ENCODE data around the gene DIAPH3. TPM values are rescaled to one million over a fixed set of nuclear protein-coding genes. Genes with fewer than 3 reads are reported as not detected.

The DIAPH3 gene
- total and polyA plus RNA-seq, 2 of the 8 experiments (the other 6 are each of a cell fraction or from before 2014, with no cell fraction given), result 8.0 to 30.8 TPM

GRCh38 chr13:60143775-60144174 lies 20.0 kb downstream of the DIAPH3 start:
- DNase-seq (ENCODE audit: low read depth in 1 of 2, low spot score in 2 of 2), result no peak

More at GRCh38 chr13:60143775-60144174, 20.0 kb downstream of the DIAPH3 start:
- Histone ChIP-seq H2AK5ac (ENCODE audit: low read depth, low read length) (no peak overlapping the region), H3K9ac (replicated peaks in 1 of 4; ENCODE audit: extremely low read depth in 1 of 4, low read depth in 3 of 4, low read length in 3 of 4) (no peak overlapping the region), H3K36me3 (ENCODE audit: control insufficient read depth in 2 of 4, insufficient read depth in 4 of 4, low read length in 3 of 4) (no peaks in the 10 kb centered on the region), H3K14ac (ENCODE audit: insufficient read length) (no peak overlapping the region), H2BK120ac (replicated peaks; ENCODE audit: low read depth, low read length) (no peak overlapping the region), H4K91ac (replicated peaks; ENCODE audit: insufficient read length, low read length) (no peak overlapping the region), H2BK20ac (ENCODE audit: low read length) (no peak overlapping the region), H3K4me2 (ENCODE audit: insufficient read depth in 1 of 2, low read depth in 2 of 2, low read length in 2 of 2) (peak overlapping the region in 1 of 2 experiments; percentile 10; a peak in 1 of 4 replicates), H3K27ac (ENCODE audit: low read depth, low read length) (no peak overlapping the region), H2BK15ac (ENCODE audit: low read length) (no peak overlapping the region), H2AFZ (ENCODE audit: low read length) (no peak overlapping the region), H2BK12ac (ENCODE audit: low read depth, low read length) (no peak overlapping the region), H3K56ac (replicated peaks; ENCODE audit: insufficient read length, low read depth, low read length) (no peak overlapping the region), H3K18ac (ENCODE audit: extremely low read depth, low read length) (no peak overlapping the region), H3K9me3 (ENCODE audit: insufficient read depth in 2 of 2, low read depth in 1 of 2, low read length in 1 of 2) (no peaks in the 10 kb centered on the region), H3K4ac (replicated peaks; ENCODE audit: insufficient read length, low read depth, low read length) (no peak overlapping the region), H4K20me1 (replicated peaks in 1 of 2; ENCODE audit: control insufficient read depth in 1 of 2, insufficient read depth in 2 of 2, low read length in 2 of 2) (peaks cover 0 to 5% of the 10 kb centered on the region in 2 experiments), H3K79me1 (ENCODE audit: low read depth, low read length) (peaks cover 6% of the 10 kb centered on the region; the same call in 1 of the 2 replicates), H3K79me2 (ENCODE audit: control insufficient read depth in 1 of 2, insufficient read depth in 2 of 2, low read length in 2 of 2) (peaks cover 14 to 98% of the 10 kb centered on the region in 2 experiments), H3K4me1 (replicated peaks in 1 of 4; ENCODE audit: control insufficient read depth in 3 of 4, insufficient read depth in 4 of 4, low read length in 3 of 4) (peaks cover 0 to 16% (median 3%) of the 10 kb centered on the region in 4 experiments; a peak in 3 of 7 replicates), H3K23ac (ENCODE audit: insufficient read length) (no peak overlapping the region), H4K8ac (ENCODE audit: extremely low read depth, insufficient read depth, low read length) (no peak overlapping the region), H4K5ac (ENCODE audit: insufficient read length, low read depth, low read length) (no peak overlapping the region), H3K27me3 (replicated peaks in 1 of 4; ENCODE audit: control insufficient read depth in 3 of 4, extremely low read depth in 1 of 4, insufficient read depth in 3 of 4, low read length in 3 of 4) (no peaks in the 10 kb centered on the region), H3K4me3 (ENCODE audit: extremely low read depth in 1 of 4, insufficient read depth in 2 of 4, low read depth in 3 of 4, low read length in 4 of 4) (no peak overlapping the region; a peak in 1 of 8 replicates), H3K23me2 (ENCODE audit: low read depth, low read length) (no peaks in the 10 kb centered on the region), H2BK5ac (ENCODE audit: low read depth, low read length) (no peak overlapping the region)
- 77% methylated on average over 3 of the region's 3 CpGs; no CpG with 5 or more reads in 1 of the 2 experiments for WGBS, 2 experiments (ENCODE audit: extremely low coverage in 1 of 2, insufficient coverage in 1 of 2, insufficient read length in 1 of 2, insufficient replicate concordance in 2 of 2, low coverage in 1 of 2, low lambda C conversion rate in 2 of 2, missing lambda C conversion rate in 1 of 2)
- no peak for FAIRE-seq
- POLR2A ChIA-PET (ENCODE audit: partially characterized antibody), result no interaction called here
- CTCF ChIA-PET (ENCODE audit: partially characterized antibody), result interaction anchor here (0.5 to 1.0 kb wide), 2 partner anchors 9 to 27 kb away, joined by 3 read pairs; no protein-coding TSS in a partner anchor

Data from H1 (cell line).